Left cardiac atrium (tissue), 4 donors: ENCODE measurements around the gene HGS. TPM values are rescaled to one million over a fixed set of nuclear protein-coding genes. Genes with fewer than 3 reads are reported as not detected.
"Not testable (repeated sequence)": the region's sequence is repeated elsewhere in the genome, so short reads cannot be mapped to it uniquely, and the experiment has no call there.

Source experiments
- ATAC-seq, 2 donors: fragments of 200-7000 bp; cut with Tn5 transposase; one replicate each; pipeline ENCODE4 v1.9.1; 2020; ENCODE audit warnings: mild to moderate bottlenecking in 2 of 2, moderate library complexity in 2 of 2
- DNase-seq: peaks from one replicate; pipeline ENCODE4 v3.0.0-alpha.2; 2020
- intact Hi-C, 2 donors: fragments of 100-400 bp; cut with DNase I; formaldehyde crosslinking; loops; one replicate each; pipeline versions ENCODE4 v1.14.1 to v1.15.1; 2022 to 2023
- total RNA-seq, 2 donors: library from RNA; stranded (reverse); fragmentation: NEBNext Ultra II Directional; extraction: Animal tissue kit (Norgen Biotek cat#: 25700); gene quantifications; one replicate each; pipeline ENCODE4 v1.2.1, GENCODE V29; 2021
- donor health status: DM: no; HTN: yes; CAD: no.
- donor health status: DM: no; HTN: yes; CAD: no; lungs with severe emphysema.
- donor health status: DM: yes; HTN: yes; CAD: no.
- donor health status: Dilated cardiomyopathy.

Gene HGS
- total RNA-seq, 2 donors from 2014 or later = 42.3 to 52.6 TPM

- no peak for DNase-seq
- no peak for ATAC-seq
- intact Hi-C loops = no loop called here
Observed at GRCh38 chr17:81655378-81656117, 28.3 kb upstream of the HGS start.

GRCh38 chr17:81656118-81656743 lies 27.6 kb upstream of the HGS start, which contains the start of gene PDE6G:
TSS of gene PDE6G (minus strand) at chr17:81656542. CDS start at chr17:81653305, 3,237 bp downstream.
- intact Hi-C loops = no loop called here
- ATAC-seq (no peak), DNase-seq (no peak)

- intact Hi-C loops = no loop called here
- DNase-seq (no peak), ATAC-seq (no peak)
Observed at GRCh38 chr17:81656835-81657234, 27.0 kb upstream of the HGS start.

GRCh38 chr17:81659038-81659437 lies 24.8 kb upstream of the HGS start:
- DNase-seq = no peak
- ATAC-seq = peak in 1 of 2 donors; percentile 14
- intact Hi-C loops = no loop called here

- ATAC-seq (no peak), DNase-seq (no peak)
- intact Hi-C loops = no loop called here
Observed at GRCh38 chr17:81660441-81660840, 23.4 kb upstream of the HGS start.

- intact Hi-C loops = no loop called here
- ATAC-seq (no peak), DNase-seq (no peak)
Observed at GRCh38 chr17:81662002-81662401, 21.8 kb upstream of the HGS start.

- ATAC-seq (no peak), DNase-seq (no peak)
- intact Hi-C loops = no loop called here
Observed at GRCh38 chr17:81664051-81664470, 19.8 kb upstream of the HGS start.

GRCh38 chr17:81665205-81666091 lies 18.4 kb upstream of the HGS start:
- intact Hi-C loops = no loop called here
- peak; percentile 45 for DNase-seq
- peak; percentile 12 to 28 for ATAC-seq

GRCh38 chr17:81666092-81666341 lies 17.8 kb upstream of the HGS start:
- no peak for ATAC-seq
- no peak for DNase-seq
- intact Hi-C loops = no loop called here

GRCh38 chr17:81666342-81667191 lies 17.2 kb upstream of the HGS start, which contains the start of the genes CCDC137 and OXLD1:
TSS of gene CCDC137 (plus strand) at chr17:81666737. CDS start at chr17:81666767, 30 bp downstream.
TSS of gene OXLD1 (minus strand) at chr17:81666605. CDS start at chr17:81666577, 28 bp downstream.
- intact Hi-C loops = no loop called here
- peak; percentile 98 for DNase-seq
- ATAC-seq = peak; percentile 98 to 99

- no peak for DNase-seq
- intact Hi-C loops = no loop called here
- ATAC-seq = no peak
Observed at GRCh38 chr17:81667754-81668153, 16.1 kb upstream of the HGS start.

GRCh38 chr17:81672504-81672903 lies 11.3 kb upstream of the HGS start:
- intact Hi-C loops = no loop called here
- no peak for ATAC-seq
- DNase-seq = no peak

GRCh38 chr17:81672954-81673353 lies 10.9 kb upstream of the HGS start:
- intact Hi-C loops = no loop called here
- ATAC-seq = no peak
- DNase-seq = no peak

GRCh38 chr17:81673561-81674258 lies 10.1 kb upstream of the HGS start:
- intact Hi-C loops = no loop called here
- ATAC-seq (no peak), DNase-seq (no peak)

- ATAC-seq, DNase-seq: not testable (repeated sequence)
Observed at GRCh38 chr17:81675515-81676221, 8.1 kb upstream of the HGS start.

GRCh38 chr17:81676906-81677305 lies 6.9 kb upstream of the HGS start:
- ATAC-seq = peak in 1 of 2 donors; percentile 27

More at GRCh38 chr17:81675515-81676221, 8.1 kb upstream of the HGS start:
- intact Hi-C loops = not testable (repeated sequence)

GRCh38 chr17:81680150-81680549 lies 3.7 kb upstream of the HGS start:
- intact Hi-C loops = no loop called here
- ATAC-seq (no peak), DNase-seq (no peak)

More at GRCh38 chr17:81676906-81677305, 6.9 kb upstream of the HGS start:
- intact Hi-C loops = no loop called here
- DNase-seq = no peak

- ATAC-seq (no peak), DNase-seq (no peak)
- intact Hi-C loops = no loop called here
Observed at GRCh38 chr17:81681672-81682071, 2.1 kb upstream of the HGS start.
